ENCODE measurements around the gene CDH22.

The CDH22 gene

DNA sequence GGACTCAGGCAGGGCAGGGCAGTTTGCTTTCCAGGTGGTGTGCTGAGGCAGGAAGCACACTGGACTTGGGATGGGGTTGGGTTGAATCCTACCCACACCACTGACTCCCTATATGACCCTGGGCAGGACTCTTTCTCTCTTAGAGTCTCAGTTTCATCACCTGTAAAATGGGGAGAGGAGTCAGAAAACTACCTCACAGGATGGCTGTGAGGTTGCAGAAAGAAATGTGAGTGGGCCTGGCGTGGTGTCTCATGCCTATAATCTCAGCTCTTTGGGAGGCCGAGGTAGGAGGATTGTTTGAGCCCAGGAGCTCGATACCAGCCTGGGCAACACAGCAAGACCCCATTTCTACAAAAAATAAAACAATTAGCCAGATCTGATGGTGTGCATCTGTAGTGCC lies 122.9 kb downstream of the CDH22 start:
- Mint-ChIP-seq H3K27me3 (peaks cover 30 to 57% of the 10 kb centered on the region in 2 donors), H3K27ac (no peak overlapping the region), H3K9me3 (peaks cover 0 to 3% of the 10 kb centered on the region in 2 donors), H3K4me1 (no peaks in the 10 kb centered on the region), H3K4me3 (no peak overlapping the region), H3K36me3 (no peaks in the 10 kb centered on the region)
- no peak for ATAC-seq (replicated peaks)
- no peak for DNase-seq

GRCh38 chr20:46183768-46184167 lies 124.5 kb downstream of the CDH22 start:
- H3K36me3 Mint-ChIP-seq, result no peaks in the 10 kb centered on the region
- no peak for ATAC-seq (replicated peaks)
- H3K9me3 Mint-ChIP-seq, result peaks cover 0 to 3% of the 10 kb centered on the region in 2 donors
- peaks cover 36 to 68% of the 10 kb centered on the region in 2 donors for H3K27me3 Mint-ChIP-seq
- no peak for DNase-seq
- H3K4me3 Mint-ChIP-seq, result no peak overlapping the region
- H3K4me1 Mint-ChIP-seq, result no peaks in the 10 kb centered on the region
- H3K27ac Mint-ChIP-seq, result no peak overlapping the region

- Mint-ChIP-seq H3K9me3 (peaks cover 0 to 3% of the 10 kb centered on the region in 2 donors), H3K27me3 (peaks cover 44 to 74% of the 10 kb centered on the region in 2 donors)
- DNase-seq, result no peak
These were observed 125.8 kb downstream of the CDH22 start for GRCh38 chr20:46182276-46183200.

DNA sequence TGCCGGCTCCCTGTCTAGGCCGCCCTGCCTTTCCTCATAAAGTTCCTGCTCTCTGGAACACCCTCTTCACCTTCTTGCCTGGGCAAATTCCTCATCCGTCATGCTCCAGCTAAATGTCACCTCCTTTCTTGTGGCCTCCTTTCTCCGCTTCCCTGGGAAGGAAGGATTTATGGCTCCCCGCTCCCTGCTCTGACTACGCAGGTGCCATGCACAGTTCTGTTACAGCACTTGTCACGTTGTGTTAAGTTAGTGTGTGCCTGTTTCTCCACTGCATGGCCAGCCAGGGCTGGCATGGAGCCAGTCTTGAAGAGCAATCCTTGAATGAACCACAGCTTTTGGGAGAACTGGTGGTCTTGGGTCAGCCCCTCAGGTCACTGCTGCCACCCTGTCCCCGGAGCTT lies 128.4 kb downstream of the CDH22 start:
- Mint-ChIP-seq H3K36me3 (no peaks in the 10 kb centered on the region), H3K27me3 (peaks cover 53 to 73% of the 10 kb centered on the region in 2 donors), H3K27ac (no peak overlapping the region), H3K9me3 (no peaks in the 10 kb centered on the region), H3K4me1 (no peaks in the 10 kb centered on the region), H3K4me3 (no peak overlapping the region)
- DNase-seq (no peak), ATAC-seq (replicated peaks) (no peak)

More at GRCh38 chr20:46182276-46183200, 125.8 kb downstream of the CDH22 start:
- ATAC-seq (replicated peaks), result no peak
- Mint-ChIP-seq H3K4me3 (no peak overlapping the region), H3K4me1 (no peaks in the 10 kb centered on the region), H3K27ac (no peak overlapping the region), H3K36me3 (no peaks in the 10 kb centered on the region)

DNA sequence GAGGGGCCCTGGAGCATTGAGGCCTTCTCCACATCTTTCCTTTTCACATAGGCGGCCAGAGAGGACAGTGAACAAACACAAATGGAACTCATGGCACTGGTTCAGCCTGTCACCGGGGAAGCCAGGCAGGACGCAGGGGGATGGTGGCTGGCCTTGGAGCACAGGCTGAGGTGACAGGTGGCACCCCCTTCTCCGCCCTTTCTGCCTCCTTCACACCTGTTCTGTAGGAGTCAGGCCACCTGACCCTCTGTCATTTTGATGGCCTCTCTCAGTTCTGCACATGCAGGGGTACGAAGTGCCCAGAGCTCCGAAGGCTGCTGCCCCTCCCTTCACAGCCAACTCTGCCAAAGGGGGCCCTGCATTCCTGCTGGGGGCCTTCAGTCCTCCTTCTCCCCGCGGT lies 129.4 kb downstream of the CDH22 start:
- Mint-ChIP-seq H3K27me3 (peaks cover 58 to 73% of the 10 kb centered on the region in 2 donors), H3K27ac (no peak overlapping the region), H3K4me1 (no peaks in the 10 kb centered on the region), H3K36me3 (no peaks in the 10 kb centered on the region), H3K9me3 (no peaks in the 10 kb centered on the region), H3K4me3 (no peak overlapping the region)
- ATAC-seq (replicated peaks) (no peak), DNase-seq (no peak)

DNA sequence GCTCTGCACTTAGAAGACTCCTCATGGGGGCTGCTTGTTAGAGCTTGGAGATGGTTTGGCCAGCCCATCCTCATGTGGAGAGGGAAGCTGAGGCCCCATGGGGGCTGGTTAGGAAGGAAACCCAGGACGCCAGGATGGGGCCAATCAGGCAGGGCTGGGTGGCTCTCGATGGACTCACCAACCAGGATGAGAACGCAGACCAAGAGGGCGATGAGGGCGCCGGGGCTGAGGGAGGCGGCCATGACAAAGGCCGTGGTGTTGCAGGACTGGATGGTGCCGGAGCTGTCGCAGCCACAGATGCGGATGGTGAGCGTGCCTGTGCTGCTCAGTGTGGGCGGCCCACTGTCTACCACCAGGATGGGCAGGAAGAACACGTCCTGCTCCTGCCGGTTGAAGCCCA lies 130.5 kb downstream of the CDH22 start:
- Mint-ChIP-seq H3K36me3 (no peaks in the 10 kb centered on the region), H3K9me3 (no peaks in the 10 kb centered on the region), H3K27me3 (peaks cover 67 to 79% of the 10 kb centered on the region in 2 donors), H3K4me1 (no peaks in the 10 kb centered on the region), H3K27ac (no peak overlapping the region), H3K4me3 (no peak overlapping the region)
- DNase-seq (no peak), ATAC-seq (replicated peaks) (no peak)

GRCh38 chr20:46176739-46177378 lies 131.4 kb downstream of the CDH22 start:
- Mint-ChIP-seq H3K36me3 (no peaks in the 10 kb centered on the region), H3K4me1 (no peaks in the 10 kb centered on the region), H3K4me3 (no peak overlapping the region), H3K27ac (no peak overlapping the region), H3K27me3 (peaks cover 70 to 77% of the 10 kb centered on the region in 2 donors), H3K9me3 (no peaks in the 10 kb centered on the region)
- ATAC-seq (replicated peaks) (no peak), DNase-seq (no peak)

GRCh38 chr20:46175127-46175494 lies 133.2 kb downstream of the CDH22 start:
- Mint-ChIP-seq H3K36me3 (no peaks in the 10 kb centered on the region), H3K9me3 (no peaks in the 10 kb centered on the region), H3K4me1 (no peaks in the 10 kb centered on the region), H3K27ac (no peak overlapping the region), H3K27me3 (peaks cover 74% of the 10 kb centered on the region in 2 donors), H3K4me3 (no peak overlapping the region)
- DNase-seq (no peak), ATAC-seq (replicated peaks) (no peak)

DNA sequence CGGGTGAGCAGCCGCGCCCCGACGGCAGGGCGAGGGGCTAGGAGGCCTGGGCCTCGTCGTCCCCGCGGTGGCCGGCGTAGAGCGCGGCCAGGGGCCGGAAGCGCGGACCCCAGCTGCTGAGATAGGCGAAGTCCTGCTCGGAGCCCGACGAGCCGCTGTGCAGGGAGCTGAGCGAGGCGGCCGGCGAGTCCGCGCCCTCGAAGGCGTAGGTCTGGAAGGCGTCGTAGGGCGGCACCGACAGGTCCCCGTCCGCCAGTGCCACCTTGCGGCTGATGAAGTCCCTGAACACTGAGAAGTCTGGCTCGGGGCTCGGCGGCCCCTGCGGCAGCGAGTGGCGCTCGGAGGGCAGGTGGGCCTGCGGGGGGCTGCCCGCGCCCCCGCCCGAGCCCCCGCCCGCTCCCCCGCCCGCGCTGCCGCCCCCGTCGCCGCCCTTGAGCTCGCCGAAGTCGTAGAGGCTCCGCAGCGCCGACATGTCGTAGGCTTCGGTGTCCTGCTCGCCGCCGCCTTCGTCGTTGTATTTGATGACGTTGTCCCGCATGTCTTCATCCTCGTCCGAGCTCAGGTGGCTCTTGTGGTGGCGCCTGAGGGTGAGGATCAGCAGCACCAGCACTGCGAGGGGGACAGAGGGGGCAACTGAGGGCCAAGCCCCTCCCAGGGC lies 133.7 kb downstream of the CDH22 start:
- DNase-seq (peak; percentile 45), ATAC-seq (replicated peaks) (peak; percentile 93 to 97)
- Mint-ChIP-seq H3K4me1 (no peaks in the 10 kb centered on the region), H3K27me3 (peaks cover 69 to 74% of the 10 kb centered on the region in 2 donors), H3K9me3 (no peaks in the 10 kb centered on the region), H3K36me3 (no peaks in the 10 kb centered on the region), H3K27ac (no peak overlapping the region), H3K4me3 (no peak overlapping the region)

DNA sequence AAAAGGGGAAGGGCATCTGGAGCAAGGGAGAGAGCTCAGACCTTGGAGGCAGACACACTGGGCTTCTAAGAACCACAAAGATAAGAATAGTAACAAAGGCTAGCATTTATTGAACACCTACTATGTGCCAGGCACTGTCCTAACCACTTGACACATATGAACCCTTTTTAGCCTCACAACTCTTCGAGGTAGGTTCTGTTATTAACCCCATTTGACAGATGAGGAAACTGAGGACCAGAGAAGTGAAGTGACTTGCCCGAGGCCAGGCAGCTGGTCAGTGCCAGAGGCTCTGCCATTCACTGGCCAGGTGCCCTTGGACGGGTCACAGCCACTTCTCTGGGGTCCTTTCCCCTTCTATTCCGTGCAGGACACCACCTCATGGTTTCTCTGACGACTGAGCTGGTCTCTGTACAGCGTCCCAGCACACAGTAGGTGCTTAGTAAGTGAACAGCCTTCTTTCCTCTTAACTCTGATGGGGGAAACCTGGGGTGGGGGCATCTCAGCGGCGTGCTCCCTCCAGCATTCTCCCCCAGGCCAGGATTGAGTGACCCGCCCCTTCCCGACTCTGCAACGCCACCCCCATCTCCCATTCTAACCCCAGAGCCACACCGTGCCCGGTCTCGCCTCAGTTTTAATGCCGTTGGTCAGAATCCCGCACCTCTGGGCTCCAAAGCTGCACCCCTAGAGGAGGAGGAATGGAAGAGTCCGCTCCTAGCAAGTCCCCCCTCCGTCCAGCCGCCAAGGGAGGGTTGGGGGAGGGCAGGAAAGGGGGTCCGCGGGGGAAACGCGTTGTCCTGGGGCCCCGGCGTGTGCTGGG lies 134.4 kb downstream of the CDH22 start:
- Mint-ChIP-seq H3K27ac (no peak overlapping the region), H3K9me3 (no peaks in the 10 kb centered on the region), H3K4me1 (no peaks in the 10 kb centered on the region), H3K4me3 (no peak overlapping the region), H3K27me3 (peaks cover 64 to 73% of the 10 kb centered on the region in 2 donors), H3K36me3 (no peaks in the 10 kb centered on the region)
- no peak for ATAC-seq (replicated peaks)
- no peak for DNase-seq

DNA sequence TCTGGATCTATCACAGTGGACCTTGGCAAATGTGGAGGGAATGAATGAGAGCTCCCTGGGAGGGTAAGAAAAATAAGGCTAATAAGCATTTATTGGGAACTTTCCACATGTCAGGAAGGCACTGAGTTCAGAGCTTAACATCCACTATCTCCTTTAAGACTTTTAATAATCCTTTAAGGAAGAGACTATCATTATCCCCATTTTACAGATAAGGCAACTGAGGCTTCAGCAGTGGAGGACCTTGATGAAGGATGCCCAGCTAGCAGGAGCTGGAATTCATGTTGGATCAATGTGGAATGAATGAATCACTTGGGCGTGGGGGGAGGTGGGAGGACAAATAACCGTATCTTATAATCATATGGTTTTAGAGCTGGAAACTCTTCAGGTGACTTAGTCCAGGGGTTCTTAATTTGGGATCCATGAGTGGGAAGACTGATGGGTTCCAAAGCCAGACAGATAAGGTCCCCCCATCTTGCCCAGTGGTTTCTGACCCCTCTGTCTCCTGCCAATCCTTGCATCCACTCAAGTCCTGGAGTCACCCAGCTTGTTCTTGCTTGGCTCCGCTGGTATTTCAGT lies 135.2 kb downstream of the CDH22 start:
- Mint-ChIP-seq H3K4me1 (no peaks in the 10 kb centered on the region), H3K36me3 (no peaks in the 10 kb centered on the region), H3K4me3 (no peak overlapping the region), H3K27ac (no peak overlapping the region), H3K27me3 (peaks cover 64 to 72% of the 10 kb centered on the region in 2 donors), H3K9me3 (no peaks in the 10 kb centered on the region)
- no peak for DNase-seq
- no peak for ATAC-seq (replicated peaks)

- H3K27ac Mint-ChIP-seq, result no peak overlapping the region
- no peaks in the 10 kb centered on the region for H3K9me3 Mint-ChIP-seq
- H3K36me3 Mint-ChIP-seq, result no peaks in the 10 kb centered on the region
- H3K27me3 Mint-ChIP-seq, result peaks cover 63 to 66% of the 10 kb centered on the region in 2 donors
- no peak for DNase-seq
- ATAC-seq (replicated peaks), result no peak
- H3K4me3 Mint-ChIP-seq, result no peak overlapping the region
- H3K4me1 Mint-ChIP-seq, result no peaks in the 10 kb centered on the region
These were observed 135.8 kb downstream of the CDH22 start for GRCh38 chr20:46172455-46172854.

- Mint-ChIP-seq H3K36me3 (no peaks in the 10 kb centered on the region), H3K9me3 (no peaks in the 10 kb centered on the region), H3K27ac (no peak overlapping the region), H3K4me1 (no peaks in the 10 kb centered on the region), H3K27me3 (peaks cover 63 to 69% of the 10 kb centered on the region in 2 donors), H3K4me3 (no peak overlapping the region)
- DNase-seq (no peak), ATAC-seq (replicated peaks) (no peak)
These were observed 136.4 kb downstream of the CDH22 start for GRCh38 chr20:46171909-46172308.

DNA sequence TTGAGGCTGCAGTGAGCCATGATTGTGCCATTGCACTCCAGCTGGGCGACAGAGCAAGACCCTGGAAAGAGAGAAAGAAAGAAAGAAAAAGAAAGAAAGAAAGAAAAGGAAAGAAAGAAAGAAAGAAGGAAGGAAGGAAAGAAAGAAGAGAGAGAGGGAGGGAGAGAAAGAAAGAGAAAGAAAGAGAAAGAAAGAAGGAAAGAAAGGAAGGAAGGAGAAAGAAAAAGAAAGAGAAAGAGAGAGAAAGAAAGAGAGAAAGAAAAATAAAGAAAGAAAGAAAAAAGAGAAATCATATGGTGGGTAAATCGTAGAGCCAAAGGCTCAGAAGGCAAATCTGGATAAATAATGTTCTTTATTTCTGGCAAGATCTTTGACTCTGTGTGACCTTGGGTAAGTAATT lies 136.8 kb downstream of the CDH22 start:
- no peaks in the 10 kb centered on the region for H3K9me3 Mint-ChIP-seq
- H3K4me1 Mint-ChIP-seq, result no peaks in the 10 kb centered on the region
- H3K27me3 Mint-ChIP-seq, result peaks cover 63 to 70% of the 10 kb centered on the region in 2 donors
- no peak for ATAC-seq (replicated peaks)
- H3K4me3 Mint-ChIP-seq, result no peak overlapping the region
- no peaks in the 10 kb centered on the region for H3K36me3 Mint-ChIP-seq
- DNase-seq, result no peak
- no peak overlapping the region for H3K27ac Mint-ChIP-seq
